Left lung (tissue), 10 donors: ENCODE results near the gene KRT28. TPM values are rescaled to one million over a fixed set of nuclear protein-coding genes. Genes with fewer than 3 reads are reported as not detected.

ENCODE experiments used
- ATAC-seq: fragments of 200-7000 bp; cut with Tn5 transposase; one replicate; pipeline ENCODE4 v1.9.1; 2020; ENCODE audit warnings: moderate library complexity
- DNase-seq, 4 donors: peaks; one replicate each; pipeline ENCODE4 v3.0.0-alpha.2; 2013 to 2020
- H3K27ac ChIP-seq, 2 donors: fragments of 200-600 bp; sonication (generic) in 1 of 2; one replicate each; pipeline versions ENCODE4 v1.5.0 to v1.8.0; 2020 to 2021
- H3K27me3 ChIP-seq, 2 donors: fragments of 200-600 bp; sonication (generic) in 1 of 2; one replicate each; pipeline versions ENCODE4 v1.5.0 to v1.8.0; 2020 to 2021
- H3K36me3 ChIP-seq, 2 donors: fragments of 200-600 bp; sonication (generic) in 1 of 2; one replicate each; pipeline versions ENCODE4 v1.5.0 to v1.8.0; 2020 to 2021
- H3K4me1 ChIP-seq, 2 donors: fragments of 200-600 bp; one replicate each; pipeline ENCODE4 v1.8.0; 2021
- H3K4me3 ChIP-seq, 2 donors: fragments of 200-600 bp; sonication (generic) in 1 of 2; one replicate each; pipeline versions ENCODE4 v1.5.0 to v1.8.0; 2020 to 2021; ENCODE audit warnings: mild to moderate bottlenecking in 1 of 2
- H3K9me3 ChIP-seq, 2 donors: fragments of 200-600 bp; sonication (generic) in 1 of 2; one replicate each; pipeline versions ENCODE4 v1.5.0 to v1.8.0; 2020 to 2021
- intact Hi-C, 2 donors: fragments of 100-400 bp; cut with DNase I; formaldehyde crosslinking; loops; one replicate each; pipeline versions ENCODE4 v1.11.2 to v1.14.2; 2022
- polyA plus RNA-seq, 6 donors: library from polyadenylated mRNA; unstranded; fragments of 120-200 nt; gene quantifications; one replicate each; pipeline ENCODE4 v1.2.1, GENCODE V29; 2013; ENCODE audit not compliant: insufficient read length in 6 of 6
- total RNA-seq, 2 donors: library from RNA; stranded (reverse); fragmentation: NEBNext Ultra II Directional; extraction: Animal tissue kit (Norgen Biotek cat#: 25700); gene quantifications; one replicate each; pipeline ENCODE4 v1.2.1, GENCODE V29; 2021
- TF ChIP-seq, protein P1 (sequence below), 2 donors: fragments of 200-600 bp; sonication (generic) in 1 of 2; IDR thresholded peaks; one replicate each; pipeline versions ENCODE4 v1.5.0 to v1.8.0; 2021; ENCODE audit warnings: antibody characterized with exemption in 2 of 2
- donor health status: DM: no; HTN: yes; CAD: no.
- donor health status: DM: no; HTN: no; CAD: no.

KRT28 gene
- total and polyA plus RNA-seq, 8 donors: not detected

DNA sequence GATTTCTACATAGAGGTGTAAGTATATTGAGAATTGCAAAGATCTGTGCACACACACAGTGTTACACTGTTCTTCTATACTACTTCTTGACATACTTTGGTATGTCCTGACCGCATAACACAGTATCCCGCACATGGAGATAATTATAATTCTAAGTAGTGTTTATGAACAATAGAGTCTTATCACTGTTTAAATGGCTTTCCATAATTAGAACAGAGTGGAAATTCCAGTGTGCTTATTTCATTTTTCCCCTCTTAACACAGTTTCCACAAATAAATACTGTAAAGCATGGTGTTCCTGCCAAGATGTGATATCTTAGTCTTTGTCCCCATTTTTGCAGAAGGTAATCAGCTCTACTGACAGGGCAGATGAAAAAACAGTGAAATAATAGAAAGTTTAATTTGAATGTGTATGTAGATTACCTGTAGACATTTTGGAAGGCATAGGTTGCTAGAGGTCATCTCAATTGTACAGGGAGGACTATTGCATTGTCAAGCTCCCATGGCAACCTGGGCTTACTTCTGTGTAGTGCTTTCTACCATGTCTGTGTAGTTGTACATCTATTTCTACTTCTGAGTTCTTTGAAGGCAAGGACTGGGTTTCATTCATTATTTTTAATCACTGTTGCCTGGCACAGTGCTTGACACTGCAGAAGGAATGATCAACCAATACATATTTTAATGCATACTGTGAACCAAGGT is 10.1 kb upstream of the KRT28 start:
- DNase-seq: no peak
- Histone ChIP-seq H3K27ac (no peak overlapping the region), H3K4me3 (no peak overlapping the region), H3K9me3 (no peaks in the 10 kb centered on the region), H3K36me3 (no peaks in the 10 kb centered on the region), H3K4me1 (no peaks in the 10 kb centered on the region), H3K27me3 (peaks cover 10 to 86% of the 10 kb centered on the region in 2 donors)
- intact Hi-C loops: loop anchor here in 1 of 2 donors (10.0 kb wide), 1 partner anchor 855 kb away; no protein-coding TSS in a partner anchor
- peak; percentile 32 for ATAC-seq
- TF ChIP-seq, protein P1, sequence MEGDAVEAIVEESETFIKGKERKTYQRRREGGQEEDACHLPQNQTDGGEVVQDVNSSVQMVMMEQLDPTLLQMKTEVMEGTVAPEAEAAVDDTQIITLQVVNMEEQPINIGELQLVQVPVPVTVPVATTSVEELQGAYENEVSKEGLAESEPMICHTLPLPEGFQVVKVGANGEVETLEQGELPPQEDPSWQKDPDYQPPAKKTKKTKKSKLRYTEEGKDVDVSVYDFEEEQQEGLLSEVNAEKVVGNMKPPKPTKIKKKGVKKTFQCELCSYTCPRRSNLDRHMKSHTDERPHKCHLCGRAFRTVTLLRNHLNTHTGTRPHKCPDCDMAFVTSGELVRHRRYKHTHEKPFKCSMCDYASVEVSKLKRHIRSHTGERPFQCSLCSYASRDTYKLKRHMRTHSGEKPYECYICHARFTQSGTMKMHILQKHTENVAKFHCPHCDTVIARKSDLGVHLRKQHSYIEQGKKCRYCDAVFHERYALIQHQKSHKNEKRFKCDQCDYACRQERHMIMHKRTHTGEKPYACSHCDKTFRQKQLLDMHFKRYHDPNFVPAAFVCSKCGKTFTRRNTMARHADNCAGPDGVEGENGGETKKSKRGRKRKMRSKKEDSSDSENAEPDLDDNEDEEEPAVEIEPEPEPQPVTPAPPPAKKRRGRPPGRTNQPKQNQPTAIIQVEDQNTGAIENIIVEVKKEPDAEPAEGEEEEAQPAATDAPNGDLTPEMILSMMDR (IDR thresholded peaks at IDR 0.05): no peak

DNA sequence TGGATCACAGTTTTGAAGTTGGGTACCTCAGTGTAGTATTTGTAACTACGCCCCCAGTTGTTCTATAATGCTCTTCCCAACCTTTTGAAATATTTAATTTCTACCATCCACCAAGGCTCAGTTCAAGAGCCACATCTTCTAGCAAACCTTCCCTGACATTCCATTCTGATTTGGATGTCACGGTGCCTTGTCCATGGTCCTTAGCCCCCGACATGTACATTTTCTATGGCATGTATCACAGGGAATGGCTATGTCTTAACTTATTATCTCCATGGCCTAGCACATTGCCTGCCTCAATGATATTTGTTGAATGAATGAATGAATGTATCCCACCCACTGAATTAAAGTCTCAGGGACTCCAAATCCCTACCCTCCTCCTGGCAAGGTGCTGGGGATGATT is 6.4 kb upstream of the KRT28 start:
- ATAC-seq (no peak), DNase-seq (no peak)
- Histone ChIP-seq H3K4me3 (no peak overlapping the region), H3K36me3 (no peaks in the 10 kb centered on the region), H3K9me3 (no peaks in the 10 kb centered on the region), H3K27ac (no peak overlapping the region), H3K4me1 (no peaks in the 10 kb centered on the region), H3K27me3 (peaks cover 12 to 83% of the 10 kb centered on the region in 2 donors)
- TF ChIP-seq, protein P1 (IDR thresholded peaks at IDR 0.05): no peak
- intact Hi-C loops: loop anchor here in 1 of 2 donors (10.0 kb wide), 1 partner anchor 859 kb away; no protein-coding TSS in a partner anchor

DNA sequence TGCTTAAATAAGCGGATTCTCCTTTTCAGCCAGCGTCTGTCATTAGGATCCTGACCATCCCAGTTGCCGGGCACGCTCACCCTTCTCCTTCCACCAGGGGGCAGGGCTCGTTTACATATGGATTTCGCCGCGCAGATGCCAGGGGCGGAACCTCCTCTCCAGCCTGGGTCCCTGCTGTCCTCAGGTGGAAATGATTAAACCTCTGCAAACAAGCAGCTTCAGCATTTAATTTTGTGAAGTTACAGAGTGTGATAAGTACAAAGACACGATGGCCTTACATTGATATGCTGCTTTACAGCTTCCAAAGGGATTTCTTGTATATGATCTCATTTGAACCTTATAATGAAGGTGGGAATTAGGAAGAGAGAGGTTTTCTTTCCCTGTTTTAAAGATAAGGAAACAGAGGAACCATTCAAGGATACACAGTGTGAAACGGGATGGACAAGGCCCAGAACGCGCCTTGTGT is 3.9 kb upstream of the KRT28 start:
- H3K36me3 ChIP-seq: no peaks in the 10 kb centered on the region

DNA sequence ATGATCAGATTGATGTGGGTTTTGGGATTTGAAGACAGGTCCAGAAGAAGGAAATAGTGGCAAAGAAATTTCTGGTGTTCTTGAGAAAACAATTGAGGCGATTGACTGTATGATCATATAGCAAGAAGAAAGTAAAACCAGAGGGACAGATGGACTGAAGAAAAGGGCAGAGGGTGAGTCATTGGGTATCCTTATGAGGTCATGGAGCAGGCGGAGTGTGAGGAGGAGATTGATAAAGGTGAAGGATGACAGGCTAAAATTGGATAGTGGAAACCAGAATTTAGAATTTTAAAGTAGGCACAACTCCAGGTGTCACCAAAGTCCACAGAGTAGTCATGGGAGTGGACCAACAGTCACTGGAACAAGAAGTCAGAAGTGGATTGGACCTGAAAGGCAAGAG is 1.4 kb upstream of the KRT28 start:
- no peak for DNase-seq
- intact Hi-C loops: loop anchor here in 1 of 2 donors (10.0 kb wide), 1 partner anchor 864 kb away; no protein-coding TSS in a partner anchor
- peaks cover 22 to 79% of the 10 kb centered on the region in 2 donors for H3K27me3 ChIP-seq
- no peaks in the 10 kb centered on the region for H3K4me1 ChIP-seq
- no peaks in the 10 kb centered on the region for H3K36me3 ChIP-seq
- ATAC-seq: no peak
- no peak overlapping the region for H3K4me3 ChIP-seq
- TF ChIP-seq, protein P1 (IDR thresholded peaks at IDR 0.05): no peak
- H3K9me3 ChIP-seq: no peaks in the 10 kb centered on the region
- no peak overlapping the region for H3K27ac ChIP-seq

More for the DNA sequence above, 3.9 kb upstream of the KRT28 start:
- Histone ChIP-seq H3K27me3 (peaks cover 20 to 82% of the 10 kb centered on the region in 2 donors), H3K9me3 (no peaks in the 10 kb centered on the region), H3K4me1 (no peaks in the 10 kb centered on the region), H3K4me3 (no peak overlapping the region), H3K27ac (no peak overlapping the region)
- peak; percentile 100 for ATAC-seq
- DNase-seq: peak; percentile 47 to 88 (median 73)
- intact Hi-C loops: loop anchor here in 1 of 2 donors (10.0 kb wide), 1 partner anchor 861 kb away; no protein-coding TSS in a partner anchor
- TF ChIP-seq, protein P1 (IDR thresholded peaks at IDR 0.05): peak; percentile 61 to 91

DNA sequence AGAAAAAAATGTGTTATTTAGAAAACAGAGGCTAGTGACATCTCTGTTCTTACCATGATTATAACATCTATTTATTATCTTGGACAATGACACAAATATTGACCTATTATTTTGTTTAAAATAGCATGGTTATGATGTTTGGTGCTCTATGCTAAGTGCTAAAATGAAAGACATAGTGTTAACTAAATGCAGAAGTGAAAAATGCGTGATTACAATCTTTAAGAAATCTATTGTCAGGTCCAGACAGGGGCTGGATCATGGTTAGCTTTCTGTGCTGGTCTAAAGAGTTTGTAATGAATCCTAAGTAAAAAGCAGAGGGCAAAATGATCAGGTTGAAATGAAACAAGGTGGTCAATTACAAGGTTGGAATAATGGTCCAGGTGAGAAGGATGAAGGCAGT is 622 bp upstream of the KRT28 start:
- ATAC-seq: no peak
- Histone ChIP-seq H3K27ac (no peak overlapping the region), H3K36me3 (no peaks in the 10 kb centered on the region), H3K4me3 (no peak overlapping the region), H3K27me3 (peaks cover 22 to 74% of the 10 kb centered on the region in 2 donors), H3K9me3 (no peaks in the 10 kb centered on the region), H3K4me1 (no peaks in the 10 kb centered on the region)
- DNase-seq: no peak
- TF ChIP-seq, protein P1 (IDR thresholded peaks at IDR 0.05): no peak
- intact Hi-C loops: loop anchor here in 1 of 2 donors (10.0 kb wide), 1 partner anchor 864 kb away; no protein-coding TSS in a partner anchor
